Measurements from ENCODE around the gene OCIAD1. TPM values are rescaled to one million over a fixed set of nuclear protein-coding genes. Genes with fewer than 3 reads are reported as not detected.

OCIAD1 gene
- total RNA-seq, 1 donor from 2014 or later = 96.7 TPM

Other genes starting within 250 kb of the OCIAD1 start
- gene FRYL, start 50.8 kb upstream of the OCIAD1 start, total RNA-seq = 53.0 TPM
- gene OCIAD2, start 75.7 kb downstream of the OCIAD1 start, total RNA-seq = 4.5 TPM
- gene CWH43, start 155.2 kb downstream of the OCIAD1 start, total RNA-seq = not detected